GM23248 (cell line): ENCODE measurements around the gene SLX4IP.

Experiments used
- EZH2 ChIP-seq: fragments of 200-600 bp; sonication (generic); IDR thresholded peaks from 2 replicates; pipeline ENCODE4 v1.6.1; 2018; ENCODE audit warnings: antibody characterized with exemption, mild to moderate bottlenecking; ENCODE audit not compliant: insufficient read depth, poor library complexity, severe bottlenecking
- EZH2phosphoT487 ChIP-seq: fragments of 200-600 bp; sonication (generic); IDR thresholded peaks from 2 replicates; pipeline ENCODE4 v1.6.1; 2018; ENCODE audit warnings: antibody characterized with exemption, moderate library complexity, mild to moderate bottlenecking, low read depth; ENCODE audit not compliant: insufficient read depth

DNA sequence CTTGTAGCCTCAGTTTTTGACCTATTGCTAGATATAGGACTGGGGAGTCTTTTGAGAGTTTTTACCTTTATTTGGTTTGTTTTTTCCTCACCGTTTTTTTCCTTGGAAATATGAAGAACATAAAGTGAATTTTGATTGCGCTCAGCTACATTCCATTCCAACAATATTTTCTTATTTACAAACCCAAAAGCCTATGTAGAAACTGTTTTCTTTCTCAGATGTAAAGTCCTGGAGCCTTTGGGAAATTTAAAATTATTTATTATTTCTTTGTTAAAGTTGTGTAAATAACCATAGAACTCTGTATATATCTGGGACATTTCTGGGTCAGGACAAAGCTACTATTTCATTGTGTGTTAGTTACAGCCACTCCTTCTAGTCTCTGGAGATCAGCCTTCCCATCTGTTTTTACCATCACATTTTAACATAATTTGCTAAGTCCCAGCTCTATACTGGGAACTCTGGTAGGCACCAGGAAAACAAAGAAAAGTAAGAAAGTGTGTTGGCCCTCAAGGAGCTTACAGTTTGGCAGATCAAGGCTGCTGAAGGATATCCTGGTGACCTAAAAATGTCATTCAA is 169.8 kb downstream of the SLX4IP start:
- TF ChIP-seq EZH2 = no peak
- no peak for TF ChIP-seq EZH2phosphoT487
